ENCODE data around the gene ANO2. TPM values are rescaled to one million over a fixed set of nuclear protein-coding genes. Genes with fewer than 3 reads are reported as not detected.

Gene ANO2
- total RNA-seq, 3 donors from 2014 or later (not counting 1 experiment from before 2014, with no cell fraction given) = not detected

- H3K27me3 ChIP-seq (ENCODE audit: control insufficient read depth, insufficient read depth, low read length) = no peaks in the 10 kb centered on the region
- no peaks in the 10 kb centered on the region for H3K36me3 ChIP-seq (ENCODE audit: control insufficient read depth, insufficient read depth, low read length)
- no peak overlapping the region for H3K27ac ChIP-seq (ENCODE audit: low read length)
- ATAC-seq = no peak
- no peaks in the 10 kb centered on the region for H3K36me3 Mint-ChIP-seq
- intact Hi-C loops (cut with micrococcal nuclease) = no loop called here
- no peak overlapping the region for H3K27ac Mint-ChIP-seq
- H3K4me3 ChIP-seq (ENCODE audit: low read length) = no peak overlapping the region
- no peak for DNase-seq
- H3K27me3 Mint-ChIP-seq (ENCODE audit: low read depth in 2 of 2) = peaks cover 0 to 8% of the 10 kb centered on the region in 2 donors
- no peak for TF ChIP-seq CTCF (IDR thresholded peaks at IDR 0.05)
- no peaks in the 10 kb centered on the region for H3K4me1 ChIP-seq (ENCODE audit: control insufficient read depth, insufficient read depth, low read length)
- no peak overlapping the region for H3K4me3 Mint-ChIP-seq
- 84% methylated on average over 10 of the region's 10 CpGs for WGBS (ENCODE audit: insufficient coverage)
- H3K9me3 Mint-ChIP-seq = no peaks in the 10 kb centered on the region
- H3K9me3 ChIP-seq (ENCODE audit: control insufficient read depth, insufficient read depth, low read length) = no peaks in the 10 kb centered on the region
- no peaks in the 10 kb centered on the region for H3K4me1 Mint-ChIP-seq
These were observed 138.5 kb downstream of the ANO2 start for GRCh38 chr12:5806371-5807089.

GRCh38 chr12:5803532-5803931, 141.5 kb downstream of the ANO2 start:
- intact Hi-C loops (cut with micrococcal nuclease) = no loop called here

GRCh38 chr12:5798242-5799015, 146.6 kb downstream of the ANO2 start:
- no peaks in the 10 kb centered on the region for H3K27me3 ChIP-seq (ENCODE audit: control insufficient read depth, insufficient read depth, low read length)
- H3K27ac ChIP-seq (ENCODE audit: low read length) = no peak overlapping the region
- no peaks in the 10 kb centered on the region for H3K36me3 ChIP-seq (ENCODE audit: control insufficient read depth, insufficient read depth, low read length)
- H3K9me3 ChIP-seq (ENCODE audit: control insufficient read depth, insufficient read depth, low read length) = no peaks in the 10 kb centered on the region
- ATAC-seq (no peak), DNase-seq (no peak)
- Mint-ChIP-seq H3K27ac (no peak overlapping the region), H3K27me3 (ENCODE audit: low read depth in 2 of 2) (peaks cover 0 to 14% of the 10 kb centered on the region in 2 donors), H3K36me3 (no peaks in the 10 kb centered on the region), H3K9me3 (no peaks in the 10 kb centered on the region), H3K4me1 (no peaks in the 10 kb centered on the region), H3K4me3 (no peak overlapping the region)
- no peak for TF ChIP-seq CTCF (IDR thresholded peaks at IDR 0.05)
- H3K4me1 ChIP-seq (ENCODE audit: control insufficient read depth, insufficient read depth, low read length) = no peaks in the 10 kb centered on the region
- intact Hi-C loops (cut with micrococcal nuclease) = no loop called here
- no peak overlapping the region for H3K4me3 ChIP-seq (ENCODE audit: low read length)
- 92% methylated on average over 12 of the region's 12 CpGs for WGBS (ENCODE audit: insufficient coverage)

More at GRCh38 chr12:5803532-5803931, 141.5 kb downstream of the ANO2 start:
- ATAC-seq (no peak), DNase-seq (no peak)
- Histone ChIP-seq H3K4me3 (ENCODE audit: low read length) (no peak overlapping the region), H3K4me1 (ENCODE audit: control insufficient read depth, insufficient read depth, low read length) (no peaks in the 10 kb centered on the region), H3K27me3 (ENCODE audit: control insufficient read depth, insufficient read depth, low read length) (no peaks in the 10 kb centered on the region), H3K27ac (ENCODE audit: low read length) (no peak overlapping the region), H3K9me3 (ENCODE audit: control insufficient read depth, insufficient read depth, low read length) (no peaks in the 10 kb centered on the region), H3K36me3 (ENCODE audit: control insufficient read depth, insufficient read depth, low read length) (no peaks in the 10 kb centered on the region)
- WGBS (ENCODE audit: insufficient coverage) = 80% methylated on average over 7 of the region's 7 CpGs
- no peak for TF ChIP-seq CTCF (IDR thresholded peaks at IDR 0.05)
- Mint-ChIP-seq H3K4me3 (no peak overlapping the region), H3K27me3 (ENCODE audit: low read depth in 2 of 2) (peaks cover 8 to 10% of the 10 kb centered on the region in 2 donors), H3K9me3 (no peaks in the 10 kb centered on the region), H3K36me3 (no peaks in the 10 kb centered on the region), H3K27ac (no peak overlapping the region), H3K4me1 (no peaks in the 10 kb centered on the region)
